HCT116 (cell line): Measurements from ENCODE around the gene MTG2. TPM values are rescaled to one million over a fixed set of nuclear protein-coding genes. Genes with fewer than 3 reads are reported as not detected.

ENCODE experiments used
- ATAC-seq: fragments of 200-7000 bp; cut with Tn5 transposase; 2 replicates; pipeline ENCODE4 v1.9.1; 2020; ENCODE audit warnings: mild to moderate bottlenecking, moderate library complexity
- BruUV-seq: library from RNA; stranded (reverse); fragments of 400-500 nt; replicated peaks from 2 replicates; lab custom pipeline; 2021; lab: Mats Ljungman, UMichigan
- CTCF ChIA-PET: fragments of 300-600 bp; sonication (Branson Sonifier 250); formaldehyde crosslinking; loops from one replicate; lab custom pipeline; 2021; ENCODE audit warnings: antibody characterized with exemption; lab: Charles Lee
- POLR2A ChIA-PET: fragments of 300-600, 350-600 bp; sonication (Branson Sonifier 250); formaldehyde crosslinking; loops from one replicate; lab custom pipeline; 2021; ENCODE audit warnings: antibody characterized with exemption; lab: Charles Lee
- RAD21 ChIA-PET, 2 experiments: fragments of 300-600 bp; sonication (Branson Sonifier 250); formaldehyde crosslinking; loops; one replicate each; lab custom pipeline; 2023; ENCODE audit warnings: low total read pairs in 2 of 2; ENCODE audit not compliant: uncharacterized antibody in 2 of 2, unreplicated experiment in 2 of 2, low non-redundant PET in 1 of 2; lab: Charles Lee
- DNase-seq: peaks from one replicate; pipeline ENCODE4 v3.0.0-alpha.2; 2010; ENCODE audit warnings: low read depth, low spot score
- H2AFZ ChIP-seq: fragments of 200-600 bp; shearing (Covaris generic), sonication (generic); 2 replicates; pipeline ENCODE4 v1.6.1; 2017; ENCODE audit warnings: low read depth, mixed run types, mixed read lengths, antibody characterized with exemption, low read length; ENCODE audit not compliant: poor library complexity, severe bottlenecking
- H3K27ac ChIP-seq: 2 replicates; pipeline ENCODE4 v1.5.1; 2012; ENCODE audit warnings: low read depth, low read length
- H3K27me3 ChIP-seq: fragments of 200-600 bp; sonication (generic); 2 replicates; pipeline ENCODE4 v1.6.1; 2016; ENCODE audit warnings: mixed run types, low read length, mixed read lengths; ENCODE audit not compliant: insufficient read depth
- H3K36me3 ChIP-seq, 2 experiments: fragments of 200-500 bp in 1 of 2; fragments of 200-600 bp in 1 of 2; sonication (Bioruptor generic) in 1 of 2; sonication (generic) in 1 of 2; 2 replicates each; pipeline versions ENCODE4 v1.5.1 to v1.6.1; 2014 to 2016; ENCODE audit warnings: low read length in 2 of 2, inconsistent platforms in 1 of 2, mixed read lengths in 1 of 2, mixed run types in 1 of 2; ENCODE audit not compliant: insufficient read depth in 2 of 2, control insufficient read depth in 1 of 2
- H3K4me1 ChIP-seq, 2 experiments: fragments of 200-600 bp in 1 of 2; sonication (generic) in 1 of 2; 2 replicates each; pipeline versions ENCODE4 v1.5.1 to v1.6.1; 2012 to 2017; ENCODE audit warnings: low read length in 2 of 2, inconsistent platforms in 1 of 2, mild to moderate bottlenecking in 1 of 2, mixed read lengths in 1 of 2, mixed run types in 1 of 2, moderate library complexity in 1 of 2; ENCODE audit not compliant: insufficient read depth in 2 of 2, control insufficient read depth in 1 of 2
- H3K4me2 ChIP-seq: fragments of 200-600 bp; sonication (generic); 2 replicates; pipeline ENCODE4 v1.6.1; 2017; ENCODE audit warnings: mixed run types, low read length, mixed read lengths
- H3K4me3 ChIP-seq, 2 experiments: fragments of 200-600 bp in 1 of 2; sonication (generic) in 1 of 2; replicated peaks in 1 of 2; 2 replicates each; pipeline ENCODE4 v1.5.1; 2011 to 2016; ENCODE audit warnings: low read length in 2 of 2, control low read depth in 1 of 2, low read depth in 1 of 2, mild to moderate bottlenecking in 1 of 2, mixed read lengths in 1 of 2, mixed run types in 1 of 2
- H3K79me2 ChIP-seq: fragments of 200-600 bp; sonication (generic); 2 replicates; pipeline ENCODE4 v1.6.1; 2017; ENCODE audit warnings: mild to moderate bottlenecking, mixed run types, low read length, moderate library complexity, mixed read lengths; ENCODE audit not compliant: insufficient read depth
- H3K9ac ChIP-seq: fragments of 200-600 bp; sonication (generic); 2 replicates; pipeline ENCODE4 v1.6.1; 2016; ENCODE audit warnings: low read length, mixed read lengths
- H3K9me2 ChIP-seq: fragments of 200-600 bp; sonication (generic), shearing (Covaris generic); 2 replicates; pipeline ENCODE4 v1.6.1; 2017; ENCODE audit warnings: mixed run types, mild to moderate bottlenecking, moderate library complexity; ENCODE audit not compliant: insufficient read depth
- H3K9me3 ChIP-seq, 2 experiments: fragments of 200-500 bp in 1 of 2; fragments of 200-600 bp in 1 of 2; sonication (Bioruptor generic) in 1 of 2; sonication (generic) in 1 of 2; 2 replicates each; pipeline ENCODE4 v1.6.1; 2014 to 2017; ENCODE audit warnings: low read length in 2 of 2, mixed read lengths in 2 of 2, inconsistent platforms in 1 of 2, low read depth in 1 of 2, mild to moderate bottlenecking in 1 of 2, mixed run types in 1 of 2, moderate library complexity in 1 of 2; ENCODE audit not compliant: control insufficient read depth in 1 of 2, insufficient read depth in 1 of 2
- H4K20me1 ChIP-seq: fragments of 200-600 bp; sonication (generic), shearing (Covaris generic); 2 replicates; pipeline ENCODE4 v1.6.1; 2017; ENCODE audit warnings: mixed run types, mild to moderate bottlenecking, moderate library complexity; ENCODE audit not compliant: insufficient read depth
- CEBPB ChIP-seq: IDR thresholded peaks from 2 replicates; pipeline ENCODE4 v1.6.1; 2012; ENCODE audit warnings: low read depth
- EGR1 ChIP-seq: IDR thresholded peaks from 2 replicates; pipeline ENCODE4 v1.6.1; 2012; ENCODE audit warnings: low read depth
- ELF1 ChIP-seq: IDR thresholded peaks from 2 replicates; pipeline ENCODE4 v1.6.1; 2012; ENCODE audit warnings: low read depth, borderline replicate concordance
- EZH2phosphoT487 ChIP-seq: fragments of 200-600 bp; IDR thresholded peaks from 2 replicates; pipeline ENCODE4 v1.6.1; 2018; ENCODE audit warnings: antibody characterized with exemption, borderline replicate concordance
- FOSL1 ChIP-seq: IDR thresholded peaks from 2 replicates; pipeline ENCODE4 v1.6.1; 2012; ENCODE audit warnings: low read depth
- JUND ChIP-seq: IDR thresholded peaks from 2 replicates; pipeline ENCODE4 v1.6.1; 2012
- POLR2AphosphoS5 ChIP-seq: IDR thresholded peaks from 2 replicates; pipeline ENCODE4 v1.6.1; 2011; ENCODE audit warnings: mild to moderate bottlenecking, low read depth, low read length, moderate library complexity
- SP1 ChIP-seq: IDR thresholded peaks from 2 replicates; pipeline ENCODE4 v1.6.1; 2012; ENCODE audit warnings: low read depth
- TCF7L2 ChIP-seq: IDR thresholded peaks from 2 replicates; pipeline ENCODE4 v1.7.0; 2011; ENCODE audit warnings: borderline replicate concordance, inconsistent platforms; ENCODE audit not compliant: insufficient read depth, insufficient read length; ENCODE audit errors: extremely low read depth
- YY1 ChIP-seq: IDR thresholded peaks from 2 replicates; pipeline ENCODE4 v1.6.1; 2011; ENCODE audit warnings: low read length, low read depth, moderate library complexity, mild to moderate bottlenecking; ENCODE audit not compliant: insufficient replicate concordance; ENCODE audit errors: extremely low read depth
- intact Hi-C: fragments of 100-400 bp; cut with micrococcal nuclease; formaldehyde crosslinking; loops from 2 replicates; pipeline ENCODE4 v1.10.0; 2022
- total RNA-seq: library from RNA; stranded (reverse); gene quantifications from one replicate; pipeline ENCODE4 v1.2.1, GENCODE V29; 2021; ENCODE audit not compliant: unreplicated experiment
- TF ChIP-seq, protein P1 (sequence below): IDR thresholded peaks from 2 replicates; pipeline ENCODE4 v1.6.1; 2012; ENCODE audit warnings: low read depth
- TF ChIP-seq, protein P2 (sequence below): IDR thresholded peaks from 2 replicates; pipeline ENCODE4 v1.6.1; 2012
- TF ChIP-seq, protein P3 (sequence below): IDR thresholded peaks from 2 replicates; pipeline ENCODE4 v1.6.1; 2012
- TF ChIP-seq, protein P4 (sequence below): IDR thresholded peaks from 2 replicates; pipeline ENCODE4 v1.6.1; 2011; ENCODE audit warnings: mild to moderate bottlenecking, low read length, moderate library complexity; ENCODE audit not compliant: insufficient replicate concordance; ENCODE audit errors: extremely low read depth
- TF ChIP-seq, protein P5 (sequence below), 3 experiments: fragments of 200-600 bp in 1 of 3; sonication (generic) in 1 of 3; IDR thresholded peaks in 2 of 3; conservative IDR thresholded peaks in 1 of 3; 2 replicates each; pipeline ENCODE4 v1.5.1; 2012 to 2017; ENCODE audit warnings: low read depth in 2 of 3, low read length in 2 of 3, antibody characterized with exemption in 1 of 3, borderline replicate concordance in 1 of 3, control low read depth in 1 of 3, mild to moderate bottlenecking in 1 of 3, mixed read lengths in 1 of 3, mixed run types in 1 of 3, moderate library complexity in 1 of 3; ENCODE audit not compliant: insufficient read depth in 1 of 3

The MTG2 gene
- total RNA-seq, 1 experiment from 2014 or later = 43.3 TPM

DNA sequence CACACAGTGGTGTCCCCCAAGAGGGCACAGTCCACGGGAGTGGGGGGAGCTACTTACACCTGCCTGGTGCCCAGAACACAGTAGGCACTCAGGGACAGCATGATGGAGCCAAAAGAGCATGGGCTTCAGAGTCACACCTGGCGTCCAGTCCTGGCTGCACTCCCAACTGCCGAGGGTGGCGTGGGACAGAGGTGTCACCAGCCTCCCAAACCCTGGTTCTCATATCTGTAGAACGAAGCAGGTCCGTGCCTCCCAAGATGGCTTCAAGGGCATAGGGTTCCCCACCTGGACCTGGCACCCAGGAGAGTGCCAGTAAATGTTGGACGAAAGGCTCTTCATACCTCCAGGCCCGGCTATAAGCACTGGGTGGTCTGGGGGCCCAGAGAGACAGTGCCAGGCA, 28.4 kb downstream of the MTG2 start:
- Histone ChIP-seq H4K20me1 (no peaks in the 10 kb centered on the region), H3K9me3 (no peaks in the 10 kb centered on the region), H3K9ac (no peak overlapping the region), H3K36me3 (peaks cover 0 to 2% of the 10 kb centered on the region in 2 experiments; a peak in 1 of 4 replicates), H3K27ac (no peak overlapping the region), H2AFZ (no peak overlapping the region), H3K79me2 (no peaks in the 10 kb centered on the region), H3K4me3 (no peak overlapping the region), H3K4me1 (peaks cover 0 to 5% of the 10 kb centered on the region in 2 experiments; a peak in 1 of 4 replicates), H3K4me2 (no peak overlapping the region), H3K27me3 (peaks cover 11% of the 10 kb centered on the region; the same call in 1 of the 2 replicates), H3K9me2 (no peaks in the 10 kb centered on the region)
- DNase-seq = no peak
- TF ChIP-seq, protein P1, sequence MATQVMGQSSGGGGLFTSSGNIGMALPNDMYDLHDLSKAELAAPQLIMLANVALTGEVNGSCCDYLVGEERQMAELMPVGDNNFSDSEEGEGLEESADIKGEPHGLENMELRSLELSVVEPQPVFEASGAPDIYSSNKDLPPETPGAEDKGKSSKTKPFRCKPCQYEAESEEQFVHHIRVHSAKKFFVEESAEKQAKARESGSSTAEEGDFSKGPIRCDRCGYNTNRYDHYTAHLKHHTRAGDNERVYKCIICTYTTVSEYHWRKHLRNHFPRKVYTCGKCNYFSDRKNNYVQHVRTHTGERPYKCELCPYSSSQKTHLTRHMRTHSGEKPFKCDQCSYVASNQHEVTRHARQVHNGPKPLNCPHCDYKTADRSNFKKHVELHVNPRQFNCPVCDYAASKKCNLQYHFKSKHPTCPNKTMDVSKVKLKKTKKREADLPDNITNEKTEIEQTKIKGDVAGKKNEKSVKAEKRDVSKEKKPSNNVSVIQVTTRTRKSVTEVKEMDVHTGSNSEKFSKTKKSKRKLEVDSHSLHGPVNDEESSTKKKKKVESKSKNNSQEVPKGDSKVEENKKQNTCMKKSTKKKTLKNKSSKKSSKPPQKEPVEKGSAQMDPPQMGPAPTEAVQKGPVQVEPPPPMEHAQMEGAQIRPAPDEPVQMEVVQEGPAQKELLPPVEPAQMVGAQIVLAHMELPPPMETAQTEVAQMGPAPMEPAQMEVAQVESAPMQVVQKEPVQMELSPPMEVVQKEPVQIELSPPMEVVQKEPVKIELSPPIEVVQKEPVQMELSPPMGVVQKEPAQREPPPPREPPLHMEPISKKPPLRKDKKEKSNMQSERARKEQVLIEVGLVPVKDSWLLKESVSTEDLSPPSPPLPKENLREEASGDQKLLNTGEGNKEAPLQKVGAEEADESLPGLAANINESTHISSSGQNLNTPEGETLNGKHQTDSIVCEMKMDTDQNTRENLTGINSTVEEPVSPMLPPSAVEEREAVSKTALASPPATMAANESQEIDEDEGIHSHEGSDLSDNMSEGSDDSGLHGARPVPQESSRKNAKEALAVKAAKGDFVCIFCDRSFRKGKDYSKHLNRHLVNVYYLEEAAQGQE = no peak
- TF ChIP-seq CEBPB (no peak), POLR2AphosphoS5 (no peak), SP1 (no peak), EGR1 (no peak), TCF7L2 (no peak), ELF1 (no peak), YY1 (no peak), JUND (no peak), FOSL1 (no peak), EZH2phosphoT487 (no peak)
- TF ChIP-seq, protein P2, sequence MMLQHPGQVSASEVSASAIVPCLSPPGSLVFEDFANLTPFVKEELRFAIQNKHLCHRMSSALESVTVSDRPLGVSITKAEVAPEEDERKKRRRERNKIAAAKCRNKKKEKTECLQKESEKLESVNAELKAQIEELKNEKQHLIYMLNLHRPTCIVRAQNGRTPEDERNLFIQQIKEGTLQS = no peak
- TF ChIP-seq, protein P3, sequence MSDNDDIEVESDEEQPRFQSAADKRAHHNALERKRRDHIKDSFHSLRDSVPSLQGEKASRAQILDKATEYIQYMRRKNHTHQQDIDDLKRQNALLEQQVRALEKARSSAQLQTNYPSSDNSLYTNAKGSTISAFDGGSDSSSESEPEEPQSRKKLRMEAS = no peak
- TF ChIP-seq, protein P4, sequence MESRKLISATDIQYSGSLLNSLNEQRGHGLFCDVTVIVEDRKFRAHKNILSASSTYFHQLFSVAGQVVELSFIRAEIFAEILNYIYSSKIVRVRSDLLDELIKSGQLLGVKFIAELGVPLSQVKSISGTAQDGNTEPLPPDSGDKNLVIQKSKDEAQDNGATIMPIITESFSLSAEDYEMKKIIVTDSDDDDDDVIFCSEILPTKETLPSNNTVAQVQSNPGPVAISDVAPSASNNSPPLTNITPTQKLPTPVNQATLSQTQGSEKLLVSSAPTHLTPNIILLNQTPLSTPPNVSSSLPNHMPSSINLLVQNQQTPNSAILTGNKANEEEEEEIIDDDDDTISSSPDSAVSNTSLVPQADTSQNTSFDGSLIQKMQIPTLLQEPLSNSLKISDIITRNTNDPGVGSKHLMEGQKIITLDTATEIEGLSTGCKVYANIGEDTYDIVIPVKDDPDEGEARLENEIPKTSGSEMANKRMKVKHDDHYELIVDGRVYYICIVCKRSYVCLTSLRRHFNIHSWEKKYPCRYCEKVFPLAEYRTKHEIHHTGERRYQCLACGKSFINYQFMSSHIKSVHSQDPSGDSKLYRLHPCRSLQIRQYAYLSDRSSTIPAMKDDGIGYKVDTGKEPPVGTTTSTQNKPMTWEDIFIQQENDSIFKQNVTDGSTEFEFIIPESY = no peak
- TF ChIP-seq, protein P5, sequence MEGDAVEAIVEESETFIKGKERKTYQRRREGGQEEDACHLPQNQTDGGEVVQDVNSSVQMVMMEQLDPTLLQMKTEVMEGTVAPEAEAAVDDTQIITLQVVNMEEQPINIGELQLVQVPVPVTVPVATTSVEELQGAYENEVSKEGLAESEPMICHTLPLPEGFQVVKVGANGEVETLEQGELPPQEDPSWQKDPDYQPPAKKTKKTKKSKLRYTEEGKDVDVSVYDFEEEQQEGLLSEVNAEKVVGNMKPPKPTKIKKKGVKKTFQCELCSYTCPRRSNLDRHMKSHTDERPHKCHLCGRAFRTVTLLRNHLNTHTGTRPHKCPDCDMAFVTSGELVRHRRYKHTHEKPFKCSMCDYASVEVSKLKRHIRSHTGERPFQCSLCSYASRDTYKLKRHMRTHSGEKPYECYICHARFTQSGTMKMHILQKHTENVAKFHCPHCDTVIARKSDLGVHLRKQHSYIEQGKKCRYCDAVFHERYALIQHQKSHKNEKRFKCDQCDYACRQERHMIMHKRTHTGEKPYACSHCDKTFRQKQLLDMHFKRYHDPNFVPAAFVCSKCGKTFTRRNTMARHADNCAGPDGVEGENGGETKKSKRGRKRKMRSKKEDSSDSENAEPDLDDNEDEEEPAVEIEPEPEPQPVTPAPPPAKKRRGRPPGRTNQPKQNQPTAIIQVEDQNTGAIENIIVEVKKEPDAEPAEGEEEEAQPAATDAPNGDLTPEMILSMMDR (IDR thresholded peaks at IDR 0.05 in 2 of 3, conservative IDR thresholded peaks at IDR 0.05 in 1 of 3; ENCODE audit: borderline replicate concordance in 1 of 3, insufficient read depth in 1 of 3, low read depth in 2 of 3, low read length in 2 of 3) = no peak
- POLR2A ChIA-PET = no interaction called here
- ATAC-seq = no peak
- CTCF ChIA-PET = no interaction called here
- RAD21 ChIA-PET = no interaction called here
- BruUV-seq = no TSS peak
- intact Hi-C loops = no loop called here
